OCI-LY7 (cell line): ENCODE results near the gene HINT1. TPM values are rescaled to one million over a fixed set of nuclear protein-coding genes. Genes with fewer than 3 reads are reported as not detected.

Experiments
- BruUV-seq: library from RNA; stranded (reverse); fragments of 400-500 nt; replicated peaks from 2 replicates; lab custom pipeline; 2021; lab: Mats Ljungman, UMichigan
- CTCF ChIA-PET: fragments of 300-600 bp; sonication (Branson Sonifier 250); formaldehyde crosslinking; loops from one replicate; lab custom pipeline; 2022; ENCODE audit warnings: antibody characterized with exemption; ENCODE audit not compliant: unreplicated experiment; lab: Charles Lee
- POLR2A ChIA-PET: fragments of 300-600 bp; sonication (Branson Sonifier 250); formaldehyde crosslinking; loops from one replicate; lab custom pipeline; 2022; ENCODE audit warnings: antibody characterized with exemption; lab: Charles Lee
- DNase-seq: peaks from one replicate; pipeline ENCODE4 v3.0.0-alpha.2; 2015; ENCODE audit warnings: low spot score
- H2AFZ ChIP-seq: fragments of 200-600 bp; sonication (generic), shearing (Covaris generic); 2 replicates; pipeline ENCODE4 v1.6.1; 2014; ENCODE audit warnings: mild to moderate bottlenecking, antibody characterized with exemption, low read length, moderate library complexity
- H3K27ac ChIP-seq: fragments of 200-600 bp; sonication (generic); 2 replicates; pipeline ENCODE4 v1.5.1; 2014; ENCODE audit warnings: mixed run types, low read depth, mild to moderate bottlenecking, moderate library complexity, low read length, inconsistent platforms; ENCODE audit not compliant: poor library complexity, severe bottlenecking
- H3K36me3 ChIP-seq: fragments of 200-600 bp; sonication (generic); 2 replicates; pipeline ENCODE4 v1.6.1; 2014; ENCODE audit warnings: mild to moderate bottlenecking, antibody characterized with exemption, low read length, moderate library complexity, mixed read lengths; ENCODE audit not compliant: insufficient read depth
- H3K4me1 ChIP-seq: fragments of 200-600 bp; sonication (generic); 2 replicates; pipeline ENCODE4 v1.5.1; 2014; ENCODE audit warnings: mild to moderate bottlenecking, low read length; ENCODE audit not compliant: insufficient read depth, poor library complexity, severe bottlenecking
- H3K4me2 ChIP-seq: fragments of 200-600 bp; sonication (generic); 2 replicates; pipeline ENCODE4 v1.6.1; 2014; ENCODE audit warnings: mild to moderate bottlenecking, low read length
- H3K4me3 ChIP-seq: fragments of 200-600 bp; sonication (generic); 2 replicates; pipeline ENCODE4 v1.5.1; 2014; ENCODE audit warnings: mild to moderate bottlenecking, low read depth, low read length; ENCODE audit not compliant: poor library complexity, severe bottlenecking
- H3K79me2 ChIP-seq: fragments of 200-600 bp; sonication (generic); 2 replicates; pipeline ENCODE4 v1.6.1; 2016; ENCODE audit warnings: low read depth, mild to moderate bottlenecking, low read length, moderate library complexity, mixed read lengths; ENCODE audit not compliant: insufficient read depth
- H3K9me2 ChIP-seq: fragments of 200-600 bp; sonication (generic); 2 replicates; pipeline ENCODE4 v1.6.1; 2016; ENCODE audit warnings: mild to moderate bottlenecking, low read length, mixed read lengths; ENCODE audit not compliant: insufficient read depth
- H3K9me3 ChIP-seq: fragments of 200-600 bp; sonication (generic); 2 replicates; pipeline ENCODE4 v1.6.1; 2014; ENCODE audit warnings: mild to moderate bottlenecking, mixed run types, low read length, mixed read lengths
- H4K20me1 ChIP-seq: fragments of 200-600 bp; sonication (generic); 2 replicates; pipeline ENCODE4 v1.6.1; 2014; ENCODE audit warnings: mild to moderate bottlenecking, antibody characterized with exemption, low read length, moderate library complexity, mixed read lengths; ENCODE audit not compliant: insufficient read depth
- EZH2phosphoT487 ChIP-seq: fragments of 200-600 bp; sonication (generic); IDR thresholded peaks from 2 replicates; pipeline ENCODE4 v1.6.1; 2018; ENCODE audit warnings: low read depth, borderline replicate concordance, mild to moderate bottlenecking, mixed run types, antibody characterized with exemption, low read length, moderate library complexity, mixed read lengths
- intact Hi-C: fragments of 100-400 bp; cut with micrococcal nuclease; formaldehyde crosslinking; loops from one replicate; pipeline ENCODE4 v1.10.0; 2022; ENCODE audit not compliant: unreplicated experiment
- total RNA-seq, 2 experiments: library from RNA; depleted of rRNA in 1 of 2; stranded (reverse); fragments of >200 nt in 1 of 2; shearing (Covaris generic) in 1 of 2; gene quantifications; 2 replicates each; pipeline ENCODE4 v1.2.3, GENCODE V29; 2014 to 2022
- TF ChIP-seq, protein P1 (sequence below): fragments of 200-600 bp; sonication (generic); conservative IDR thresholded peaks from 2 replicates; pipeline ENCODE4 v1.5.1; 2014; ENCODE audit warnings: mild to moderate bottlenecking, antibody characterized with exemption, low read length, moderate library complexity, mixed read lengths

The HINT1 gene
- total RNA-seq, 2 experiments from 2014 or later: 246 to 343 TPM

DNA sequence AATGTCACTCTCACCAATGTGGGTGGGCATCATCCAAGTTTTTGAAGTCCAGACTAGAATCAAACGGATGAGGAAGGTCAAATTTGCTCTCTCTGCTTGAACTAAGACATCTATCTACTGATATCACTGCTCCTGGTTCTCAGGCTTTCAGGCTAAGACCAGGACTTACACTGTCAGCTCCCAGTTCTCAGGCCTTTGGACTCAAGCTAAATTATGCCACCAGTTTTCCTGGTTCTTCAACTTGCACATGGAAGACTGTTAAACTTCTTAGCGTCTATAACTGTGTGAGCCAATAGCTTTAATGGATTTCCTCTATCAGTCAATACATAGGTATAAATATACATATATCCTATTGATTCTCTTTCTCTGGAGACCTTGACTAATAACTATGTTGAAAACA is 41.0 kb upstream of the HINT1 start:
- H3K79me2 ChIP-seq: peaks cover 10% of the 10 kb centered on the region; the same call in 1 of the 2 replicates

DNA sequence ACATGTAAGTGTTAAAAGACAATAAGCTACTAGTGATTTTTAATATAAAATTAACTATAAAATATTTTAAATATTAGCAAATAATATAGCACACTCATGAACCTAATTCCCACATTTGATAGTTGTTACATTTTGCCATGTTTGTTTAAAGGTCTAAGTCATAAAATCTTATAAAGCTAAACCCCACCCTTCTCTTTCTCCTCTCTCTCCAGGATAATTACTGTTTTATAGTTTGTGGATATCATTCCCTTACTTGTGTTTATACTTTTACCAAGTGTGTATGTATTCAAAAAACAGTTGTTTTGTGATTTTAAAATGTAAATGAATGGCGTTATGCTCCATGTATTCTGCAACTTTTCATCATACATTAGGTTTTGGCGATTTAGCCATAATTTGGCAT is 39.9 kb upstream of the HINT1 start:
- Histone ChIP-seq H3K79me2 (no peaks in the 10 kb centered on the region; the same call in 1 of the 2 replicates), H2AFZ (no peak overlapping the region), H3K4me3 (no peak overlapping the region), H4K20me1 (no peaks in the 10 kb centered on the region), H3K36me3 (peaks cover 18% of the 10 kb centered on the region), H3K9me3 (no peaks in the 10 kb centered on the region), H3K9me2 (no peaks in the 10 kb centered on the region), H3K4me1 (peaks cover 32% of the 10 kb centered on the region), H3K27ac (no peak overlapping the region), H3K4me2 (no peak overlapping the region)
- no peak for TF ChIP-seq EZH2phosphoT487
- TF ChIP-seq, protein P1, sequence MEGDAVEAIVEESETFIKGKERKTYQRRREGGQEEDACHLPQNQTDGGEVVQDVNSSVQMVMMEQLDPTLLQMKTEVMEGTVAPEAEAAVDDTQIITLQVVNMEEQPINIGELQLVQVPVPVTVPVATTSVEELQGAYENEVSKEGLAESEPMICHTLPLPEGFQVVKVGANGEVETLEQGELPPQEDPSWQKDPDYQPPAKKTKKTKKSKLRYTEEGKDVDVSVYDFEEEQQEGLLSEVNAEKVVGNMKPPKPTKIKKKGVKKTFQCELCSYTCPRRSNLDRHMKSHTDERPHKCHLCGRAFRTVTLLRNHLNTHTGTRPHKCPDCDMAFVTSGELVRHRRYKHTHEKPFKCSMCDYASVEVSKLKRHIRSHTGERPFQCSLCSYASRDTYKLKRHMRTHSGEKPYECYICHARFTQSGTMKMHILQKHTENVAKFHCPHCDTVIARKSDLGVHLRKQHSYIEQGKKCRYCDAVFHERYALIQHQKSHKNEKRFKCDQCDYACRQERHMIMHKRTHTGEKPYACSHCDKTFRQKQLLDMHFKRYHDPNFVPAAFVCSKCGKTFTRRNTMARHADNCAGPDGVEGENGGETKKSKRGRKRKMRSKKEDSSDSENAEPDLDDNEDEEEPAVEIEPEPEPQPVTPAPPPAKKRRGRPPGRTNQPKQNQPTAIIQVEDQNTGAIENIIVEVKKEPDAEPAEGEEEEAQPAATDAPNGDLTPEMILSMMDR: no peak
- no peak for DNase-seq
- ChIA-PET POLR2A (interaction anchor here (0.6 to 2.6 kb wide), 2 partner anchors 18 to 33 kb away, joined by 4 to 5 read pairs; no protein-coding TSS in a partner anchor), CTCF (no interaction called here)
- intact Hi-C loops: no loop called here
- BruUV-seq: no TSS peak

More for the DNA sequence above, 41.0 kb upstream of the HINT1 start:
- TF ChIP-seq, protein P1: no peak
- TF ChIP-seq EZH2phosphoT487: no peak
- H3K9me2 ChIP-seq: no peaks in the 10 kb centered on the region
- no peak overlapping the region for H2AFZ ChIP-seq
- no peaks in the 10 kb centered on the region for H3K9me3 ChIP-seq
- H3K36me3 ChIP-seq: peaks cover 12% of the 10 kb centered on the region; the same call in 1 of the 2 replicates
- H3K4me3 ChIP-seq: no peak overlapping the region
- no peak overlapping the region for H3K27ac ChIP-seq
- BruUV-seq: no TSS peak
- no peak for DNase-seq
- intact Hi-C loops: no loop called here
- peaks cover 37% of the 10 kb centered on the region for H3K4me1 ChIP-seq
- H3K4me2 ChIP-seq: no peak overlapping the region
- ChIA-PET POLR2A (interaction anchor here (2.6 kb wide), 1 partner anchor 34 kb away, joined by 5 read pairs; no protein-coding TSS in a partner anchor), CTCF (no interaction called here)
- no peaks in the 10 kb centered on the region for H4K20me1 ChIP-seq

DNA sequence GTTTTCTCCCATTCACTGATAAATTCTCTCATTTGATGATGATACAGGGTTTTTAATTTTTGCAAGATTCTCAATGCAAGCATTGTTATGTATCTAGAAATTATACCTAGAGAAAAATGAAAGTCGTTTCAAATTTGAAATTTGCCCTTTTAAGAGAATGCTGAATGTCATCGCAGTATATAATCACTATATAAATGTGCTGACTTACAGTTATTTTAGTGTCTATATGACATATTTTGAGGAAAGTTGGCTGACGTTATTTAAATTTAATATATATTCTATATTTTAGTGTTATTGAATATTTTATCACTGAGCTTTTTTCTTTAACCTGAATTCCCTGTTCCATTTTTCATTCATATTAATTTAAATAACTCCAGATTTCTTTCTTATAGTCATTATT is 35.5 kb upstream of the HINT1 start:
- Histone ChIP-seq H2AFZ (no peak overlapping the region), H3K79me2 (no peaks in the 10 kb centered on the region), H3K9me3 (no peaks in the 10 kb centered on the region), H3K36me3 (peaks cover 23% of the 10 kb centered on the region), H3K4me3 (no peak overlapping the region), H4K20me1 (no peaks in the 10 kb centered on the region), H3K9me2 (no peaks in the 10 kb centered on the region), H3K27ac (no peak overlapping the region), H3K4me1 (no peaks in the 10 kb centered on the region), H3K4me2 (no peak overlapping the region)
- POLR2A ChIA-PET: no interaction called here
- no peak for TF ChIP-seq EZH2phosphoT487
- TF ChIP-seq, protein P1: no peak
- no peak for DNase-seq
- CTCF ChIA-PET: no interaction called here
- BruUV-seq: no TSS peak
- intact Hi-C loops: no loop called here
